Measurements from ENCODE around the gene RHBDL1. TPM values are rescaled to one million over a fixed set of nuclear protein-coding genes. Genes with fewer than 3 reads are reported as not detected.

The RHBDL1 gene
- total and polyA plus RNA-seq, 10 of the 15 experiments (the other 5 are each of a cell fraction or from before 2014, with no cell fraction given), result 0.04 to 1.3 (median 0.65) TPM; not detected in 5

- Histone ChIP-seq H3K79me2 (ENCODE audit: control insufficient read depth, insufficient read depth, low read length) (peaks cover 6% of the 10 kb centered on the region), H3K4me2 (ENCODE audit: control insufficient read depth, insufficient read depth) (no peak overlapping the region), H2AFZ (ENCODE audit: control insufficient read depth, low read depth, low read length) (no peak overlapping the region), H4K20me1 (ENCODE audit: control insufficient read depth, insufficient read depth) (no peaks in the 10 kb centered on the region), H3K4me1 (ENCODE audit: control insufficient read depth, insufficient read depth, low read length) (peaks cover 6% of the 10 kb centered on the region), H3K4me3 (no peak overlapping the region), H3K9me3 (replicated peaks; ENCODE audit: control insufficient read depth, insufficient read depth, low read length) (no peaks in the 10 kb centered on the region), H3K27ac (ENCODE audit: control insufficient read depth, insufficient read depth) (no peak overlapping the region), H3K9ac (ENCODE audit: control insufficient read depth, insufficient read depth, low read length) (no peak overlapping the region), H3K36me3 (ENCODE audit: control insufficient read depth in 2 of 2, insufficient read depth in 2 of 2, low read length in 1 of 2) (peaks cover 0 to 3% of the 10 kb centered on the region in 2 experiments; a peak in 2 of 4 replicates), H3K27me3 (replicated peaks in 1 of 2; ENCODE audit: control insufficient read depth in 2 of 2, insufficient read depth in 2 of 2, low read length in 1 of 2) (no peaks in the 10 kb centered on the region)
- ChIA-PET SMC1A (ENCODE audit: uncharacterized antibody, unreplicated experiment) (no interaction called here), POLR2A (interaction anchor here (0.6 to 0.7 kb wide), 2 partner anchors 30 to 454 kb away, joined by 3 to 5 read pairs; partner anchors contain the start of gene JMJD8), RAD21 (ENCODE audit: unreplicated experiment) (no interaction called here), CTCF (no interaction called here)
- no peak for FAIRE-seq
- DNase-seq (ENCODE audit: low read depth, low spot score), result no peak
- in situ Hi-C loops (cut with MboI), result no loop called here
- BruUV-seq (replicated peaks), result no TSS peak
- intact Hi-C loops (cut with micrococcal nuclease; ENCODE audit: unreplicated experiment), result no loop called here
- no peak for TF ChIP-seq KDM1A (IDR thresholded peaks at IDR 0.05; ENCODE audit: borderline replicate concordance)
- no peak for TF ChIP-seq NR2C2 (IDR thresholded peaks at IDR 0.05; ENCODE audit: borderline replicate concordance, control insufficient read depth, insufficient read length, low read depth)
- TF ChIP-seq TAF1 (IDR thresholded peaks at IDR 0.05; ENCODE audit: borderline replicate concordance, low read depth, low read length), result no peak
- no peak for TF ChIP-seq REST (IDR thresholded peaks at IDR 0.05; ENCODE audit: low read depth, low read length)
- TF ChIP-seq TBL1XR1 (IDR thresholded peaks at IDR 0.05; ENCODE audit: low read depth, low read length), result no peak
- TF ChIP-seq RUNX3 (IDR thresholded peaks at IDR 0.05; ENCODE audit: low read length), result no peak
- no peak for TF ChIP-seq CEBPB (IDR thresholded peaks at IDR 0.05; ENCODE audit: borderline replicate concordance in 1 of 2, low read depth in 2 of 2, low read length in 2 of 2)
- no peak for TF ChIP-seq HDAC2 (IDR thresholded peaks at IDR 0.05)
- no peak for TF ChIP-seq SIX5 (IDR thresholded peaks at IDR 0.05; ENCODE audit: low read depth, low read length, severe bottlenecking)
- TF ChIP-seq ELK1 (IDR thresholded peaks at IDR 0.05; ENCODE audit: low read depth, low read length), result no peak
- no peak for ATAC-seq
- WGBS (ENCODE audit: insufficient coverage, insufficient replicate concordance, low lambda C conversion rate, missing lambda C conversion rate), result 96% methylated on average over 11 of the region's 12 CpGs
These were observed 21.4 kb upstream of the RHBDL1 start for GRCh38 chr16:654034-654433.
